ENCODE results near the gene WASHC3. TPM values are rescaled to one million over a fixed set of nuclear protein-coding genes. Genes with fewer than 3 reads are reported as not detected.

Gene WASHC3
- total and polyA plus RNA-seq, 10 of the 15 experiments (the other 5 are each of a cell fraction or from before 2014, with no cell fraction given) = 18.8 to 106 (median 64.3) TPM

GRCh38 chr12:102063069-102063468, 1.3 kb upstream of the WASHC3 start (continued):
- TF ChIP-seq CUX1 (IDR thresholded peaks at IDR 0.05; ENCODE audit: insufficient replicate concordance, low read depth, low read length) (no peak), POLR2AphosphoS5 (IDR thresholded peaks at IDR 0.05; ENCODE audit: low read length) (no peak)

- RAD21 ChIA-PET (ENCODE audit: unreplicated experiment) = interaction anchor here (1.2 to 2.2 kb wide), 8 partner anchors 18 to 144 kb away, joined by 3 to 15 read pairs (median 4); no protein-coding TSS in a partner anchor
- SMC1A ChIA-PET (ENCODE audit: uncharacterized antibody, unreplicated experiment) = interaction anchor here (0.6 to 2.1 kb wide), 3 partner anchors 52 to 1857 kb away, joined by 3 to 11 read pairs (median 6); no protein-coding TSS in a partner anchor
- peak overlapping the region; percentile 97; the same call in 1 of the 2 replicates for H3K9ac ChIP-seq (ENCODE audit: control insufficient read depth, insufficient read depth, low read length)
- in situ Hi-C loops (cut with MboI) (no loop called here), intact Hi-C loops (cut with micrococcal nuclease; ENCODE audit: unreplicated experiment) (loop anchor here (5.0 to 10.0 kb wide), 3 partner anchors 60 to 288 kb away; partner anchors contain the start of genes NUP37 and PARPBP)
- CTCF ChIA-PET = interaction anchor here (1.2 to 1.6 kb wide), 3 partner anchors 121 to 144 kb away, joined by 3 to 5 read pairs (median 4); no protein-coding TSS in a partner anchor
- H3K79me2 ChIP-seq (ENCODE audit: control insufficient read depth, insufficient read depth, low read length) = peaks cover 6% of the 10 kb centered on the region
- peak overlapping the region; percentile 4; the same call in 1 of the 2 replicates for H3K27ac ChIP-seq (ENCODE audit: control insufficient read depth, insufficient read depth)
- FAIRE-seq (no peak), ATAC-seq (no peak), DNase-seq (ENCODE audit: low read depth, low spot score) (no peak)
- no peaks in the 10 kb centered on the region for H4K20me1 ChIP-seq (ENCODE audit: control insufficient read depth, insufficient read depth)
- no peaks in the 10 kb centered on the region for H3K9me3 ChIP-seq (replicated peaks; ENCODE audit: control insufficient read depth, insufficient read depth, low read length)
- TF ChIP-seq HCFC1 (IDR thresholded peaks at IDR 0.05; ENCODE audit: low read length) = no peak
- no peak for TF ChIP-seq PML (IDR thresholded peaks at IDR 0.05; ENCODE audit: low read length)
- TF ChIP-seq NFYB (IDR thresholded peaks at IDR 0.05; ENCODE audit: insufficient read depth, low read depth, low read length) = no peak
- no peak for TF ChIP-seq HDGF (IDR thresholded peaks at IDR 0.05)
- TF ChIP-seq PAX5 (IDR thresholded peaks at IDR 0.05; ENCODE audit: borderline replicate concordance, low read depth, low read length) = no peak
- TF ChIP-seq ZNF207 (IDR thresholded peaks at IDR 0.05; ENCODE audit: borderline replicate concordance) = no peak
- TF ChIP-seq TAF1 (IDR thresholded peaks at IDR 0.05; ENCODE audit: borderline replicate concordance, low read depth, low read length) = no peak
- TF ChIP-seq ZNF274 (IDR thresholded peaks at IDR 0.05; ENCODE audit: insufficient read depth, insufficient read length) = no peak
- no peak for TF ChIP-seq MYB (IDR thresholded peaks at IDR 0.05; ENCODE audit: borderline replicate concordance, low read depth, low read length)
- TF ChIP-seq POLR2A (IDR thresholded peaks at IDR 0.05; ENCODE audit: low read depth, low read length) = no peak
- TF ChIP-seq ZSCAN29 (IDR thresholded peaks at IDR 0.05) = no peak
- TF ChIP-seq CEBPB (IDR thresholded peaks at IDR 0.05; ENCODE audit: borderline replicate concordance in 1 of 2, low read depth in 2 of 2, low read length in 2 of 2) = no peak
- no peak for TF ChIP-seq POLR2AphosphoS5 (IDR thresholded peaks at IDR 0.05; ENCODE audit: low read length)
- no peak for TF ChIP-seq NFXL1 (IDR thresholded peaks at IDR 0.05; ENCODE audit: borderline replicate concordance)
- TF ChIP-seq RFX5 (IDR thresholded peaks at IDR 0.05; ENCODE audit: low read depth, low read length) = no peak
- TF ChIP-seq TBL1XR1 (IDR thresholded peaks at IDR 0.05; ENCODE audit: low read depth, low read length) = no peak
- TF ChIP-seq EGR1 (IDR thresholded peaks at IDR 0.05; ENCODE audit: borderline replicate concordance in 1 of 2, low read depth in 2 of 2, low read length in 2 of 2) = no peak
- peak overlapping the region; percentile 67 for H3K4me2 ChIP-seq (ENCODE audit: control insufficient read depth, insufficient read depth)
- 72% methylated on average over 11 of the region's 11 CpGs for WGBS (ENCODE audit: insufficient coverage, insufficient replicate concordance, low lambda C conversion rate, missing lambda C conversion rate)
- H3K4me1 ChIP-seq (ENCODE audit: control insufficient read depth, insufficient read depth, low read length) = peaks cover 10% of the 10 kb centered on the region; the same call in 1 of the 2 replicates
- no peaks in the 10 kb centered on the region for H3K27me3 ChIP-seq (replicated peaks in 1 of 2; ENCODE audit: control insufficient read depth in 2 of 2, insufficient read depth in 2 of 2, low read length in 1 of 2)
- BruUV-seq (replicated peaks) = no TSS peak
- no peaks in the 10 kb centered on the region; a peak in 1 of 4 replicates for H3K36me3 ChIP-seq (ENCODE audit: control insufficient read depth in 2 of 2, insufficient read depth in 2 of 2, low read length in 1 of 2)
- peak overlapping the region; percentile 86 for H2AFZ ChIP-seq (ENCODE audit: control insufficient read depth, low read depth, low read length)
- no peak overlapping the region for H3K4me3 ChIP-seq
- POLR2A ChIA-PET = interaction anchor here (0.6 to 2.2 kb wide), 8 partner anchors 18 to 172 kb away, joined by 3 to 9 read pairs (median 4); partner anchors contain the start of genes NUP37 and PARPBP
These were observed 622 bp upstream of the WASHC3 start for GRCh38 chr12:102062419-102062806.
